ENCODE data around the gene CARF. TPM values are rescaled to one million over a fixed set of nuclear protein-coding genes. Genes with fewer than 3 reads are reported as not detected.

The CARF gene
- total and polyA plus RNA-seq, 2 of the 13 experiments (the other 11 are each of a cell fraction or from before 2014, with no cell fraction given) = 3.0 to 5.4 TPM

- TF ChIP-seq ZNF460 (CRISPR knock-in tag; IDR thresholded peaks at IDR 0.05; ENCODE audit: borderline replicate concordance) = no peak; the same call in 1 of the 2 replicates
- TF ChIP-seq BRF2 (CRISPR knock-in tag; IDR thresholded peaks at IDR 0.05) = no peak
- no peak for TF ChIP-seq ZNF510 (CRISPR knock-in tag; IDR thresholded peaks at IDR 0.05; ENCODE audit: low read depth)
- TF ChIP-seq HIC2 (CRISPR knock-in tag; IDR thresholded peaks at IDR 0.05; ENCODE audit: low read depth) = peak; percentile 73; the same call in 1 of the 2 replicates
- TF ChIP-seq ARNT2 (CRISPR knock-in tag; IDR thresholded peaks at IDR 0.05; ENCODE audit: low read depth) = no peak; the same call in 1 of the 2 replicates
- TF ChIP-seq JUND (CRISPR knock-in tag; IDR thresholded peaks at IDR 0.05) = peak; percentile 87
- peak; percentile 16; the same call in 1 of the 2 replicates for TF ChIP-seq DR1 (CRISPR knock-in tag; IDR thresholded peaks at IDR 0.05)
- TF ChIP-seq MED1 (CRISPR knock-in tag; IDR thresholded peaks at IDR 0.05) = peak; percentile 46; the same call in 1 of the 2 replicates
- TF ChIP-seq SP2 (CRISPR knock-in tag; IDR thresholded peaks at IDR 0.05) = no peak; the same call in none of the 2 replicates
- TF ChIP-seq CEBPB (IDR thresholded peaks at IDR 0.05; ENCODE audit: borderline replicate concordance, low read depth, low read length) = peak; percentile 8; the same call in 1 of the 2 replicates
- TF ChIP-seq KLF13 (CRISPR knock-in tag; IDR thresholded peaks at IDR 0.05) = no peak
- no peak for TF ChIP-seq SMC3 (IDR thresholded peaks at IDR 0.05; ENCODE audit: low read length)
- peak; percentile 90 for TF ChIP-seq ZFP91 (CRISPR knock-in tag; IDR thresholded peaks at IDR 0.05; ENCODE audit: borderline replicate concordance)
- peak; percentile 46; the same call in 1 of the 2 replicates for TF ChIP-seq AKAP8 (CRISPR knock-in tag; IDR thresholded peaks at IDR 0.05)
- TF ChIP-seq ZFP41 (CRISPR knock-in tag; IDR thresholded peaks at IDR 0.05; ENCODE audit: borderline replicate concordance) = no peak
- TF ChIP-seq ZMYM2 (CRISPR knock-in tag; IDR thresholded peaks at IDR 0.05) = peak; percentile 94
- peak; percentile 70; the same call in 1 of the 2 replicates for TF ChIP-seq ZBTB26 (CRISPR knock-in tag; IDR thresholded peaks at IDR 0.05; ENCODE audit: borderline replicate concordance)
- TF ChIP-seq BCL3 (CRISPR knock-in tag; IDR thresholded peaks at IDR 0.05) = peak; percentile 92
- peak in 1 of 2 experiments; percentile 84; a peak in 1 of 4 replicates for TF ChIP-seq KLF16 (CRISPR knock-in tag; IDR thresholded peaks at IDR 0.05)
- TF ChIP-seq FOXP1 (IDR thresholded peaks at IDR 0.05) = no peak
- TF ChIP-seq FOXP1 (CRISPR knock-in tag; IDR thresholded peaks at IDR 0.05) = no peak
- no peak for TF ChIP-seq CREBL2 (CRISPR knock-in tag; IDR thresholded peaks at IDR 0.05; ENCODE audit: borderline replicate concordance)
Observed at GRCh38 chr2:203014456-203015199, 102.6 kb downstream of the CARF start, which contains the start of gene NBEAL1 (continued).

All from HepG2 (cell line).